LHCN-M2 (cell line): ENCODE measurements around the gene DIAPH1. TPM values are rescaled to one million over a fixed set of nuclear protein-coding genes. Genes with fewer than 3 reads are reported as not detected.

Experiments used
- DNase-seq: peaks from one replicate; pipeline ENCODE4 v3.0.0-alpha.2; 2012; ENCODE audit warnings: low read depth
- total RNA-seq: library from RNA; depleted of rRNA; stranded (reverse); fragments of >200 nt; gene quantifications from 2 replicates; pipeline ENCODE4 v1.2.3, GENCODE V29; 2014

DIAPH1 gene
- total RNA-seq, 1 experiment from 2014 or later: 38.9 TPM

DNA sequence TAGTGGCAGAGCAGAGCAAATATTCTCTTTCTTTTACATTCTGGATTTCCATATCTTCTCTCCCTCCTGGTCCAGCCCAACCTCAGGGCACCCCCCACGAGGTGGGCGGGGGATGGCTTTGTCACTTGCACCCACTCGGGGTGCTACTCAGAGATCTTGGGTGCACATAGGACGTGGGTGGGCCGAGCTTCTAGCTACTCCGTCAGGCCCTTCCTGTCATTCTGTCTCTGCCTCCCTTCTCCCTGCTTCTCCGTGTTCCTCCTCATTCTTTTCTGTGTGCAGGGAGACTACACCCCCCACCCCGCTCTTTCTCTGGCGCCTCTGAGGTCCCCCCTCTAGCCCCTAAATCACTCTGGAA lies 110.4 kb downstream of the DIAPH1 start:
- no peak for DNase-seq

DNA sequence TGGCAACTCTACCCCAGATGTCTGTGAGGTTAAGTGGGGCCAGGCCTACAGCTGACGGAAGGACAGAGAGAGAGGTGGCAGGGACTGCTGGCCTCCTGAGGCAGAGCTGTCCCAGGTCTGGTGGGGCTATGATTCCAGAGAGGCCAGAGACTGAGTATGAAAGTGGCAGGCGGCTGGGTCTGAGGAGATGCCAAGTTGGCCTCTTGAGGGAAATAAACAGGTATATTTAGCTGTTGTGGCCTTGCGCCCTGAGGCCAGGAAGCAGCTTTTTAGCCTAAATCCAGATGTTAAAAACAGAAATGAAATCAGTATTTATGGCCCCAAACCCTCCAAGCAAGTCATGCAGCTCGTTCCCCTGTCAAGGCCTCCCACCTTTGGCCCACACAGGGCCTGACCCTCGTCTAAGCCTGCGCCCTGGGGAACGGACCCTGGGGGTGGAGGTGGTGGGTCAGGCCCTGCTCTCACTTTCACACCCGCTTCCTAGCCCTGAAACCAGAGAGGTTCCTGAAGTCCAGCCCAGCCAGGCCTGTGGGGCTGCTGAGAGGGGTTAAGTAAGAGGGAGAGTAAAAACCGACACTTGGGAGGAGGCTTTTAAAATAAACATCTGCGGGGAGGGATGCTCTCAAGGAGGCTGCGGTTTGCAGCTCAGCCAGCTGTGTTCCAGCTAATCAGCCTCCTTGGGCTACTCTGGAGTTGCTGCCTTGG lies 111.3 kb downstream of the DIAPH1 start:
- peak; percentile 84 for DNase-seq

DNA sequence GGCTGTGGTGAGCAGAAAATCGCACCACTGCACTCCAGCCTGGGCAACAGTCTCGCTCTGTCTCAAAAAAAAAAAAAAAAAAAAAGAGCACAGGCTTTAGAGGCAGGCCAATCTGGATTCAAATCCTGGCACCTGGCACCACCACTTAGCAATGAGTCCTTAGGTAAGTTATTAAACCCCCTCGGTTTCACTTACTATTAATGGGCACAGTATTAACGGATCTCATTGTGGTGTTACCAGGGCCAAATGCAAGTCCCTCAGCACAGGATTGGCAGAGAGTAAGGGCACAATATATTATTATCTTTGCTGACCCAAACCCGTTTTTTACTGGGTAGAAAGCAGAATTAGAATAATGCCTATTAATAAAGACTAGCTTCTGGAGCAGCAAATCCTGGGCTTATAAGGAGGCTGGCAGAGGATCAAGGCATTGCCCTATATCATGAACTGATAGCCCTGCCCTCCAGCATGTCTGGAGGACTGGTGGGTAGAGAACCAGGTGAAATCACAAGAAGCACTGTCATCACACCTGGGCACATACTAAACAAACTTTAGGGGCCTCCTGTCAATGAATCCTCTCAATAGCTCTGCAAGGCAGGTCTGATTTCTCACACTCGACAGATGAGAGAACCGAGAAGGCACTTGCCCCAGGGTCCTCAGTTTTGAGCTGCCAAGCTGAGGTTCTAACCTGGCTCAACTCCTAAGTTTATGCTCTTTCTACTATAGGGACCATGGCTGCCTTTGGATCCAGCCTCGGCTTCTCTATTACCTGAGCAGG lies 112.2 kb downstream of the DIAPH1 start:
- DNase-seq: no peak

DNA sequence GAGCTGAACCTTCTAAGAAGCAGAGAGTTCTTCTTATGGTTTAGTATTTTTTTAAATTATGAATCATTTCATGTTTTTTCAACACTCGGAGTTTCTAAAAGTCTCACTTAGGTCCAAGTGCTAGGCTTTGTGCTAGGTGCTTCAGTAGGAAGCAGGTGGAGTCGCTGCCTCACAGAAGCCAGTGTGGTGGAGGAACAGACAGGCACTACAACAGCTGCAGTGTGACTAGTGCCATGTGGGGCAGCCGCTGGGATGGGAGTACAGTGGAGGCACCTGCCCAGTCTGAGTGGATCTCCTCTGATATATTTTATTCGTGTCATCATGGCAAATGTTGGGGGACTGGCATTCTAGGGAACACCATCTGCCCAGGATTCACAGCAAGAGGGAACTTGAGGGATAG lies 114.6 kb downstream of the DIAPH1 start:
- DNase-seq: peak; percentile 60

DNA sequence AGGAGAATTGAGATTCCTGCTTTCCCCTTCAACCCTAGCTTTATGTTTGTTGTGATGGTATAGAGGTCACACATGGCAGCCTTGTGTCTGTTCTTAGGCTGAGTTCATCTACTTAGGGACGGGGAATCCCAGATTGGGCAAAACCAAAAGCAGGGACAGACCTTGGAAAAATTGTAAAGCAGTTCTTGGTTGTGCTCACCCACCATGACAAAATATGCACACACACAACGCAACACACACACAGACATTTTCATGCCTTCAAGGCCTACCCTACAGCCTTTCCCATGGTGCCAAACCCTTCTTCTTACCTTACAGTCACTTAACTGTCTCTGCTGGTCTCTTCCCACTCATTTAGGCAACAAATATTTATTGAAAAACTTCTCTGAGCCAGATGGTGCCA lies 115.1 kb downstream of the DIAPH1 start:
- DNase-seq: no peak

DNA sequence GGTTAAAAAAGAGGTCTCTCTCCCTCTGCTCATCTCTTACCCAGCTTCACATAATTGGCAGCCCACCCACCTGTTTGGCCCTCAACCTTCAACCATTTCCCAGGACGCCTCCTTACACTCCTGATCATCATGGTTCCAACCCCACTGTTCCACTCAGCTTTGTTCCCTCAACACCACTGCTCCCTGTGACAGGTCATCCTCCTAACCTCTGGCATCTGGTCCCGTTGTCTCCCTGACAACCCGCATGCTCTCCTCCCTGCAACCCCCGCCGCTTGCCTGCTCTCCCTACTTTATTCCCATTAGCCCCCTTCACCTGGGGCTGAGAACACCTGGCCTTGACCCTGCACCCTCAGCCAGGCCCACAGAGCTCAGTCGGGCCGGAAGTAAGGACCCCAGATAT lies 117.0 kb downstream of the DIAPH1 start:
- no peak for DNase-seq

DNA sequence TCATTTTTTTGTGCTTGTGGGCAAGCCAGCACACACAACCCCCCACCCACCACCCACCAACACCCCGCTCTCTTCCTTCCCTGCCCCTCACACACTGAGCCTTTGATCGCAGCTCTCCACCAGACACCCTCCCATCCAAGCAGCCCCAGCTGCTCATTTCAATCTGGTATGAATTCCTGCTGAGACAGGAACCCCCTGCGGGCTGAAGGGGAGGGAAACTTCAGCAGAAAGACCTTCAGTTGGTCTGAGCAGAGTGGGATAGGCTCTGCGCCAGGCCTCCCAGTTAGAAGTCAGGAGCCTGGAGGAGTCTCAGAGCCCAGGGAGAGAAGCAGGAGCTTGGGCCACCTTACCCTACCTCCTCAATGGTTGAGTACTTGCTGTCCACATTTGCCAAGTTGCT lies 122.8 kb downstream of the DIAPH1 start:
- DNase-seq: peak; percentile 93

DNA sequence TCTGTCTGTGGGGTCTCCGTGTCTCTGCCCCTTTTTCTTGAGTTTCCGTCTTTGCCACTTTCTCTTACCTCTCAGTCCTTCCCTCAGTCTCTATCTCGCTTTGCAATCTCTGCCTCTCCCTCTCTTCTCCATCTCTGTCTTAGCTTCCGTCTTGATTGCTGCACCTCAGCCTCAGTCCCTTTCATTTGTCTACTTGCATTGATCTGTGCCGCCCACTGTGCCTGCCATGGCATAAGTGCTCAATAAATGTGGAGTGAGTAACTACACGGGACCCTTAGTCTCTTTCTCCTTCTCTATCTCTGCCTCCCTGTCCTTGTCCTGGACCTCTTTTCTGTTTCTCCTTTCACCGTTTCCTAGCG lies 123.4 kb downstream of the DIAPH1 start:
- no peak for DNase-seq

DNA sequence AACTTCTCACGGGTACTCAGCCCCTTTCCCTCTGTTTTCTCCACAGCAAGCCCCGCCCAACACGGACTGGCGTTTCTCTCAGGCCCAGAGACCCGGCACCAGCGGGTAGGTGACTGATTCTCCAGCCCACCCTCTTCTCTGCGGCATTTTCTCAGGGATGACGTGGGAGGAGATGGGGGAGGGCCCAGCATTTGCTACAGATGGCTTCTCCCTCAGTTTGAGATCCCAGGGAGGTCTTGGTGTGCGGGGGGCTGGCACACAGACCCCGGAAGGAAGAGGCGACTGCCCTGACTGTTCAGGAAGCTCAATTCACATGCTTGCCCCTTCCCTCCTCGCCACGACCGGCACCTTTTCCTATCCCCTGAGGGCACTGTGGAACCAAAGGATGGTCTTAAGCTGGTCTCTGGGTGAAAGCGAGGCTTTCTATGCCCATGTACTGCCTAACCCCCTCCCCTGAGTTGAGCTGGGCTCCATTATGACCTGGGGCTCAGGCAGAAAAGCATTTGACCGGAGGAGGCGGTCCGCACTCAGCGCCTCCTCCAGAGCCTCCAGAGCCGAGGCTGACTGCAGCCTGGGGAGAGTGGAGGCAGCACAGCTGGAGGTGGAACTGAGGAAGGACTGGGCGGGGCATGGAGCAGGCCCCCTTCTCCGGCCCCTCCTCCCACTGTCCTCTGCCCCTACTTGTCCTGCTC lies 123.9 kb downstream of the DIAPH1 start:
- DNase-seq: no peak

DNA sequence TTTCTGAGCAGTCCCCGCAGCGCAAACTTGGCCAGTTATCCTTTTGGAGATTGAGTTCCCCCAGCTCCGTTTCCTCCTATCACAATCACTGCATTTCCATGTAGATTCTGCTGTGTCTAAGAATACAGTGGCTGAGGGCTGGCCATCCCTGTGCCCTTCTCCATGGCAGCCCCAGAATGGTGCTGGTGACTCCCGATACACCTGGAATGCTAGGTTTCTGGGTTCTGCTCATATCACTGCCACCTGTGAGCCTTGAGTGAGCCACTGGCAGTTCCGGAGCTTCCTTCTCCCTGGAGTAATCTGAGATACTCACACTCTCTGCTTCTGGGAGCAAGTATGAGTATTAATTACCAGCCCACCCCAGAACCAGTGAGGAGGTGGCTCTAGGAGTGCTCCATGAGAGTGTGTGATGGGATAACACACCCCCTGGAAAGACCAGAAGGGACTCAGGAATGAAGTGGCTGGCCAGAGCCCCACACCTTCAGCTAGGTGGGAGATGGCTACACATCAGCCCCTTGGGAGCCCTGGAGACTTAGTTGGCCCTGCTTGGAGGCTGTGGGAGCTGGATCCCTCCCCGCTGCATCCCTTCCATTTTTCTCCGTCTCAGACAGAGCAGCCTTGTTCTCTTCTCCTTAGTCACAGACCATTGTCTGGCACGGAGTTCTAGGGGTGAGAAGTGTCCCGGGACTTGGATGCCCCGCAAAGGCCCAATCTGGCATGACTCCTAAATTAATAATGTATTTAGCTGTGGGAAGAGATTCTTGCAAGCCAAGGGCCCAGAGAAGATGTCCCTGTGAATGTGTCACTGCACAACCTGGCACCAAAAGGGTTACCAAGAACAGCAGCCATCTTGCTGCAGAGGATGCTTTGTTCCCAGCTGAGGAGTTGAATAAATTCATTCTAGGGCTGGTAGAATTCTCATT lies 125.0 kb downstream of the DIAPH1 start:
- peak; percentile 69 for DNase-seq

DNA sequence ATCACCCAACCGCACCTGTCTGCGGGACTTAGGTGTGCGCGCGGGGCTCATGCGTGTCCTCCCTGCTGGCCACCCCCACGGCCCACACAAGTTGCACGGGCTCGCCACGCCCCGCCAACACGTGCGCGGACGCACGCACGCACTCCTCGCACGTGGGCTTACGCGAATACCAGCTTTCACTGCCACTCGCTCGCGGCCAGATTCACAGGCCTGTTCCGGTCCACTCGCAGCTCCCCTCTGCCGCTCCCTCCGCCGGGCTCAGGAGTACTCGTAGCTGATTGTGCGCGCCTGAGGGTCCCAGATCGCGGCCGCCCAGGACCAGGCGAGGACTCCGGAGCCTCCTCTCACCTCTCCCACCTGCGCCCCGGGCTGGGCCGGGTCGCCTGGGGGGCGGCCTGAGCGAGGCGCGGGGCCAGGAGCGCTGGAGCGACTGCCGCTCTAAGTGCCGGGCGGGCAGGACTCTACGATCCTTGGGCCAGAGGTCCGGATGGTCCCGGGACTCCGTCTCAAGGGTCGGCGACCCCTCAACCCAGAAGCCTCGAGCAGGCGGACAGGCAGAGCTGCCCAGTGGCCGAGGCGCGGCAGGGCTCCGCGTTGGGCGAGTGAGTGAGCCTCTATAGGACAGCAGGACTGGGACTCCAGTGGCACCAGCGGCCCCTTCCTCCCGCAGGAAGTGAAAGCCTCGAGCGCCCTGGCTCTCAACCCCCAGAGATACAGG lies 126.5 kb downstream of the DIAPH1 start:
- DNase-seq: no peak

DNA sequence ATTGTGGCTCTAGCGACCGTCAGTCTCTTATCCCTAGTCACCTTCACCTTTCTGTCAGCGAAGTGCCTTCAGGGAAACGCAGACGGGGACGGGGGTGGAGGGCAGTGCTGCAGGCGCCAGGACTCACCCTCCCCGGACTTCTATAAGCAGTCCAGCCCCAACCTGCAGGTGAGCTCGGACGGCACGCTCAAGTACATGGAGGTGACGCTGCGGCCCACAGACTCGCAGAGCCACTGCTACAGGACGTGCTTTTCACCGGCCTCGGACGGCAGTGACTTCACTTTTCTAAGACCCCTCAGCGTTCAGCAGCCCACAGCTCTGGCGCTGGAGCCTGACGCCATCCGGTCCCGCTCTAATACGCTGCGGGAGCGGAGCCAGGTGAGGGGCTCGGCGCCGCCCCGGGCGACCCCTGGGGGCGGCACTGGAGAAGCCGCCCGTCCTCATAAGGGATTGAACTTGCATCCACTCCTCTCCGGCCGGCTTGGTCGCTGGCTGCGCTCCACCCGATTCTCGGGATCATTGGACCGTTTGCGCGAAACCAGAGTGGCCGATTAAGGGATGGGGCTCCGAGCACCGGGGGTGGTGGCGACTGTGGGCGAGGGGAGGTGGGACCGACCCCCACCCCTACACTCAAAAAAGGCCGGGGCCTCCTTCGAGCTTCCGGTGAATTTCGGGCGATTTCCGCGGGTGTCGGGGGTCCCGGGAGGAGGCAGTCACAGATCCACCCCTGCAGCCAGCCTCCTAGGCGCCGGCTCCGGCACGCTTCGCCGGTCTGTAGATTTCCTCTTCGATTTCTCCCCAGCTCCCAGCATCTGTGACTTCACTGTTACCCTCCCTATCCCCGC lies 127.3 kb downstream of the DIAPH1 start:
- DNase-seq: no peak

DNA sequence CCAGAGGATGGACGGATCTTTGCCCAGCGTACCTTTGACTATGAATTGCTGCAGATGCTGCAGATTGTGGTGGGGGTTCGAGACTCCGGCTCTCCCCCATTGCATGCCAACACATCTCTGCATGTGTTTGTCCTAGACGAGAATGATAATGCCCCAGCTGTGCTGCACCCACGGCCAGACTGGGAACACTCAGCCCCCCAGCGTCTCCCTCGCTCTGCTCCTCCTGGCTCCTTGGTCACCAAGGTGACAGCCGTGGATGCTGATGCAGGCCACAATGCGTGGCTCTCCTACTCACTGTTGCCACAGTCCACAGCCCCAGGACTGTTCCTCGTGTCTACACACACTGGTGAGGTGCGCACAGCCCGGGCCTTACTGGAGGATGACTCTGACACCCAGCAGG lies 128.0 kb downstream of the DIAPH1 start:
- no peak for DNase-seq

DNA sequence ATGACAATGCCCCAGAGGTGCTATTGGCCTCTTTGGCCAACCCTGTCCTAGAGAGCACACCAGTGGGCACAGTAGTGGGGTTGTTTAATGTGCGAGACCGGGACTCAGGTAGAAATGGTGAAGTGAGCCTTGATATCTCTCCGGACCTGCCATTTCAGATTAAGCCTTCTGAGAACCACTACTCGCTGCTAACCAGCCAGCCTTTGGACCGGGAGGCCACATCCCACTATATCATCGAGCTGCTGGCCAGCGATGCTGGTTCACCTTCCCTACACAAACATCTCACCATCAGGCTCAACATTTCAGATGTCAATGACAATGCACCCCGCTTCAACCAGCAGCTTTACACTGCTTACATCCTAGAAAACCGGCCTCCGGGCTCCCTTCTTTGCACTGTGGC lies 128.5 kb downstream of the DIAPH1 start:
- no peak for DNase-seq

DNA sequence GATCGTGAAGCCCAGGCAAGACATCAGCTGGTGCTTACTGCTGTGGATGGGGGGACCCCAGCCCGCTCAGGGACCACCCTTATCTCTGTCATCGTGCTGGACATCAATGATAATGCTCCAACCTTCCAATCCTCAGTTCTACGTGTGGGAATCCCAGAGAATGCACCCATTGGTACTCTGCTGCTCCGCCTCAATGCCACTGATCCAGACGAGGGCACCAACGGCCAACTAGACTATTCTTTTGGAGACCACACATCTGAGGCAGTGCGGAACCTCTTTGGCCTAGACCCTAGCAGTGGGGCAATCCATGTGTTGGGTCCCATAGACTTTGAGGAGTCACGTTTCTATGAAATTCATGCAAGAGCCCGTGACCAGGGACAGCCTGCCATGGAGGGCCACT lies 129.0 kb downstream of the DIAPH1 start:
- DNase-seq: no peak

DNA sequence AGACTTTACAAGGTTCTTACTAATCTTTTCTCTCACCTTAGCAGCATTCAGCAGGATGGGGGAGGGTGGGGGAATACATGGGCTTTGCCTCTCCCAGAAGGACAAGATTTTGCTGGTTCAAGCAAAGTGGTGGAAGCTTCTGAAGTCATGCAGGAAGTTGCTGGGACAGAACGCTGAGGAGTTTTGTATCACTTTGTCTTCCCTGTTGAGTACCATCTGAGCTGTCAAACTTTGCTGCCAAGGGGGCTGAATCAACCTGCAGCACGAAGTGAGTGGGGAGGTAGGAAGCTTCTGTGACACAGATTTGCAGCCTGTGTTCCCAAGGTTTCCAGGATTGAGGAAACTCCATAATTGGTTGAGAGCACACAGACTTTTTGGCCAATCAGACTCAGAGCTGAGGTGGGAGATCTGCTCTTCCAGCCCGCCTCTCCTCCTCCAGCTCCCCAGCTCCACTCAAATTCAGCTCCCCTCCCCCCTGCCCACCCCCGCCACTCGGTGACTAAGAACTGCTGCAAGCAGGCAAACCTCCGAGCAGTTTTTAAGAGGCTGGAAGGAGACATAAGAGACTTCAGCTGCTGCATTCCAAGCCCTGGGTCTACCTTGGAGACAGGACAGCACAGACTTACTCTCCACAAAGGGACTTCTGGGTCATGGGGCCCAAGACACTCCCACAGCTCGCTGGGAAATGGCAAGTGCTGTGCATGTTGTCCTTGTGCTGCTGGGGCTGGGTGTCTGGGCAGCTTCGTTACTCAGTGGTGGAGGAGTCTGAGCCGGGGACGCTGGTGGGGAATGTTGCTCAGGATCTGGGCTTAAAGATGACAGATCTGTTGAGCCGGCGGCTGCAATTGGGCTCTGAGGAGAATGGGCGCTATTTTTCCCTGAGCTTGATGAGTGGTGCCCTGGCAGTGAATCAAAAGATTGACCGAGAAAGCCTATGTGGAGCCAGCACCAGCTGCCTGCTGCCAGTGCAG lies 129.9 kb downstream of the DIAPH1 start, which contains the start of gene PCDHGC5:
Gene PCDHGC5 (plus strand): TSS at position 491 of the 971 bp plus-strand sequence. CDS start 160 bp downstream, at position 651.
- DNase-seq: peak; percentile 78

DNA sequence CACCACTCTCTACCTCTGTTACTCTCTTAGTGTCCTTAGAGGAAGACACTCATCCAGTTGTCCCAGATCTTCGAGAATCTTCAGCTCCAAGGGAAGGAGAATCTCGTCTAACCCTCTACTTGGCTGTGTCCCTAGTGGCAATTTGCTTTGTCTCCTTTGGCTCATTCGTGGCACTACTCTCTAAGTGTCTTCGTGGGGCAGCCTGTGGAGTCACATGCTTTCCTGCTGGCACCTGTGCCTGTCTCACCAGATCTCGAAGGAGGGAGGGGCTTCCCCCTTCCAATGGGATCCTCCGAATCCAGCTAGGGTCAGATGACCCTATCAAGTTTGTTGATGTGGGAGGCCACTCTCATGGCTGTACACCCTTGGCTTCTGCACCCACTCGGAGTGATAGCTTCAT lies 131.7 kb downstream of the DIAPH1 start:
- no peak for DNase-seq

DNA sequence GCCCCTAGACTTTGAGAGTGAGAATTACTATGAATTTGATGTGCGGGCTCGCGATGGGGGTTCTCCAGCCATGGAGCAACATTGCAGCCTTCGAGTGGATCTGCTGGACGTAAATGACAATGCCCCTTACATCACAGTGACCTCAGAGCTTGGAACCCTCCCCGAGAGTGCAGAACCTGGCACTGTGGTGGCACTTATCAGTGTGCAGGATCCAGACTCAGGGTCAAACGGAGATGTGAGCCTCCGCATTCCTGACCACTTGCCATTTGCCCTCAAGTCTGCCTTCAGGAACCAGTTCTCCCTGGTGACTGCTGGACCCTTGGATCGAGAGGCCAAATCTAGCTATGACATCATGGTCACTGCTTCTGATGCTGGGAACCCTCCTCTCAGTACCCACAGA lies 132.7 kb downstream of the DIAPH1 start:
- DNase-seq: no peak
